Ureter (tissue), 1 donor: ENCODE data around the gene PLA2G6. TPM values are rescaled to one million over a fixed set of nuclear protein-coding genes. Genes with fewer than 3 reads are reported as not detected.

Experiments used
- DNase-seq: peaks from one replicate; pipeline ENCODE4 v3.0.0-alpha.2; 2020; ENCODE audit warnings: low spot score
- total RNA-seq: library from RNA; stranded (reverse); gene quantifications from one replicate; pipeline ENCODE4 v1.2.4, GENCODE V29; 2023
- donor health status: DM: yes; HTN: yes; CAD: no.

PLA2G6 gene, protein sequence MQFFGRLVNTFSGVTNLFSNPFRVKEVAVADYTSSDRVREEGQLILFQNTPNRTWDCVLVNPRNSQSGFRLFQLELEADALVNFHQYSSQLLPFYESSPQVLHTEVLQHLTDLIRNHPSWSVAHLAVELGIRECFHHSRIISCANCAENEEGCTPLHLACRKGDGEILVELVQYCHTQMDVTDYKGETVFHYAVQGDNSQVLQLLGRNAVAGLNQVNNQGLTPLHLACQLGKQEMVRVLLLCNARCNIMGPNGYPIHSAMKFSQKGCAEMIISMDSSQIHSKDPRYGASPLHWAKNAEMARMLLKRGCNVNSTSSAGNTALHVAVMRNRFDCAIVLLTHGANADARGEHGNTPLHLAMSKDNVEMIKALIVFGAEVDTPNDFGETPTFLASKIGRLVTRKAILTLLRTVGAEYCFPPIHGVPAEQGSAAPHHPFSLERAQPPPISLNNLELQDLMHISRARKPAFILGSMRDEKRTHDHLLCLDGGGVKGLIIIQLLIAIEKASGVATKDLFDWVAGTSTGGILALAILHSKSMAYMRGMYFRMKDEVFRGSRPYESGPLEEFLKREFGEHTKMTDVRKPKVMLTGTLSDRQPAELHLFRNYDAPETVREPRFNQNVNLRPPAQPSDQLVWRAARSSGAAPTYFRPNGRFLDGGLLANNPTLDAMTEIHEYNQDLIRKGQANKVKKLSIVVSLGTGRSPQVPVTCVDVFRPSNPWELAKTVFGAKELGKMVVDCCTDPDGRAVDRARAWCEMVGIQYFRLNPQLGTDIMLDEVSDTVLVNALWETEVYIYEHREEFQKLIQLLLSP
- 56.4 TPM for total RNA-seq

DNA sequence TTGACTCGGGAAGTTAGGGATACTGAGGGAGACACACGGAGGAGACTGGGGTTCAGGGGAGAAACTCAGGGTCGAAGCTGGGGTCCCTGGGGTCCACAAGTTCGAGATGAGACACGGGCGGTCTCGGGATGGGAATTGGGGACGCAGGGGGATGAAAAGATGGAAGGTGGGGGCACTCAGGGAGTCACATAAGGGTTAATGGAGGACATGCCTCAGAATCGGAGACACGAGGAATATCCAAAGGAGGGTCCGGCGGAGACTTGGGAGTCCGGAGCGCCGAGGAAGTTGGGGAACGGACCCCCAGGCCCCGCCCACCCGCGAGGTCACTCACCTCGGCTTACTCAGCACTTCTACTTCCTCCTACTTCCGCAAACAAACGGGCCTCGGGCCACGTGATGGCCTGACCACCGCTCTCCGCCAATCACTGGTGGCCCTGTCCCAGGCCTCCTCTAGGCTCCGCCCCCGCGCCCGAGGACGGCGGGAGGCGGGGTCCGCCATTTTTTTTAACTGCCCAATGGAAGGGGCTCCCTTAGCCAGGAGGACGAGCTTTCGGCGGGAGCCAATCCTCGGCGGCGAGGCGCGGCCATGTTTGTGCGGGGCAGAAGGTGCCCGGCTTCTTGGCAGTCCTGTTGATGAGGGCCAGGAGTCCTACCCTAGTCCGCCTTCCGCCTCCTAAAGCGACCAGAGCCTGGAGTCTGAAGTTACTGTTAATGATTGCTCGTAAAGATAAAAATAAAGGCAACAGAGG is at the start of gene PLA2G6:
TSS of gene PLA2G6 (minus strand) at position 378 of the 748 bp plus-strand sequence. CDS start 12,404 bp downstream, outside the sequence.
- peak; percentile 99 for DNase-seq

DNA sequence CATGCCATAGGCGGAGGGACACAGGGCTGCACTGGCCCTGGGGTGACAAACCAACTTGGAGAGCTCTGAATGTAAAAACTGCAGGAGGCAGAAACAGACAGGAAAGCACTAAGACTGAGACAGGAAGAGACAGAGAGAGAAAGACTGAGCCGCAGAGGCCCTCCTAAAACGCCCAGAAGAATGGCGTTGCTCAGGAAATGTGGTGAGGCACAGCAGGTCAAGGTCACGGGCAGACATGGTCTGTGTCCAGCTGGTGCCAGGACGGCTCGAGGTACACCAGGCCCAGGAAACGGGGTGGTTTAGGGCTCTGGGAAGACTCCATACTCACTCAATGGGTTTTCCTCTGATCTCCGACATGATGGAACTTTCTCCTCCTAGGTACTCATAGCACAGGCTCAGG is 49.3 kb upstream of the PLA2G6 start:
- DNase-seq = no peak

DNA sequence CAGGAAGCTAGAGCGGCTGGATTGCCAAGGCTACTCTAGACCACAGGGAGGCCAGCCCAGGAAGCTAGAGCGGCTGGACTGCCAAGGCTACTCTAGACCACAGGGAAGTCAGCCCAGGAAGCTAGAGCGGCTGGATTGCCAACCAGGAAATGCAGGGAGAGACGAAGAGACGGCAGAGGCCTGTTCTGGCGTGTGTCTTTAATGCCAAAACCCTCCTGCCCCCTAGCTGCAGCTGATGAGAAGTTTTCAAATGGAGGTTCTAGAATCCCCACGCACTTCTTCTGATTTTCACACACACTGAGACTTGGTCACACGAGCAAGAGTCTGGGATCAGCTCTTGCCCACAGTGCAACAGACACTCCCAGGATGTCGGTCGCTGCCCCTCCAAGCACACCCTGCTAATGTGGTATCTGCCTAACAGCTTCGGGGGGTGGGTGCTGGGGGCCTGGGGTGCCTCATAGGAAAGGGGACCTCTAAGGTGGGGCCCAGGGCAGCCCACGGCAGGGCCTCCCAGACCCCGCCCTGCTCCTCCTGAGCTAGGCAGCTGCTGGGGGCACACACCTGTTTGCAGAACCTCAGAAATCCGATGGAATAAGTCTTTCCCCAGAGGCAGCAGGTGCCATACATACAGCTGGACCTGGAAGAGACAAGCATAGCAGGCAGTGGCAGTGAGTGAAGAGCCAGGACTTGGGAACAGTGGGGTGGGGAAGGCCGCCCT is 48.6 kb upstream of the PLA2G6 start:
- peak; percentile 79 for DNase-seq

DNA sequence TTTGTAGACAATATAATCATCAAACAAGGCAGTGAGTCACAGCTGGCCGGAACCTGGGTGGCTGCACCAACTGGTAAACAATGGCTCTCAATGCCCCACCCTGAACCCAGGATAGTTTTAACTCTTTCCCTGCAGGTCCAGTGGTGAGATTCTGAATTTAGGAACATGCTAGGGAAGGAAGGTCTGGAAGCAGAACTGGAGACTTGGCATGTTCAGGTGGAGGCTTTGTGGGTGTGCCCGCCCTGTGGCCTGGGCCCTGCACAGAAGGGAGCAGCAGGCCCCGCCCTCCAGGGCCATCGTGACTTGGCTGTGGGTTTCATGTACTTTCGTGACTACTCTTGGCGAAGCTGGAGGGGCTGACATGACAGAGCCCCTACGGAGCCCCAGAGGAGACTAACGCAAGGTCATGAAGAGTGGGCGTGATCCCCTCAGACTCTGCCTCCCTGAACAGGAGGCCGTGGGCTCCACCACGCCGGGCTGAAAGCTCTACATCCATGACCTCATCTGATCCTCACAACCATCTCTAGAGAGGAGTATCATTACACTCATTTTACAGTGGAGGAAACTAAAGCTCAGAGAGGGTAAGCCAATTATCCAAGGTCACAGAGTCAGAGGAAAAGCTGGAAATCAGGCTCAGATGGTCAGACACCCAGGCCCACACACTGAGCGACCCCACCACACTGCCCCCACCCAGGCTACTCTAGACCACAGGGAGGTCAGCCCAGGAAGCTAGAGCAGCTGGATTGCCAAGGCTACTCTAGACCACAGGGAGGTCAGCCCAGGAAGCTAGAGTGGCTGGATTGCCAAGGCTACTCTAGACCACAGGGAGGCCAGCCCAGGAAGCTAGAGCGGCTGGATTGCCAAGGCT is 47.5 kb upstream of the PLA2G6 start:
- peak; percentile 78 for DNase-seq

DNA sequence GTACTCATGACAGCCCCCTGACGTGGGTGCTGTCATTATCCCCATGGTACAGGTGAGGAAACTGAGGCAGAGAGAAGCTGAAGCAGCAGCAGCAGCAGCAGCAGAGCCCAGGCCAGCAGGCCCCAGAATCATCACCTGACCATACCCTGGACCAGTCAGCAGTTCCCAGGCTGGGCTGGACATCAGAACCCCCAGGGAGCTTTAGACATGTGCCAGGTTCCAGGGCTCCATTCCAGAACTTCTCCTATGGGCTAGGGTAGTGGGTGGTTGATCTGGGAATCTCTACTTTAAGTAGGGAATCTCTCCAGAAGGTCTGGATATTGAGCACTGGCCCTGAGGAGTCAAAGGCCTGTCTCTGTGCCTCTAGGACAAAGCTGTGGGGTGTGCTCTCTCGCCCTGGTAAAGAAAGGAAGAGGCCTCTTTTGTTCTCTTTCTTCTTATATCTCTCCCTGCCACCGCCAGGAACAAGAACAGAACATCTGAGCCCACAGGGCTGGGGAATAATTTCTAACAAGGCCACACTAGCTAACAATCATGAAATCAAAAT is 46.8 kb upstream of the PLA2G6 start:
- DNase-seq = no peak

DNA sequence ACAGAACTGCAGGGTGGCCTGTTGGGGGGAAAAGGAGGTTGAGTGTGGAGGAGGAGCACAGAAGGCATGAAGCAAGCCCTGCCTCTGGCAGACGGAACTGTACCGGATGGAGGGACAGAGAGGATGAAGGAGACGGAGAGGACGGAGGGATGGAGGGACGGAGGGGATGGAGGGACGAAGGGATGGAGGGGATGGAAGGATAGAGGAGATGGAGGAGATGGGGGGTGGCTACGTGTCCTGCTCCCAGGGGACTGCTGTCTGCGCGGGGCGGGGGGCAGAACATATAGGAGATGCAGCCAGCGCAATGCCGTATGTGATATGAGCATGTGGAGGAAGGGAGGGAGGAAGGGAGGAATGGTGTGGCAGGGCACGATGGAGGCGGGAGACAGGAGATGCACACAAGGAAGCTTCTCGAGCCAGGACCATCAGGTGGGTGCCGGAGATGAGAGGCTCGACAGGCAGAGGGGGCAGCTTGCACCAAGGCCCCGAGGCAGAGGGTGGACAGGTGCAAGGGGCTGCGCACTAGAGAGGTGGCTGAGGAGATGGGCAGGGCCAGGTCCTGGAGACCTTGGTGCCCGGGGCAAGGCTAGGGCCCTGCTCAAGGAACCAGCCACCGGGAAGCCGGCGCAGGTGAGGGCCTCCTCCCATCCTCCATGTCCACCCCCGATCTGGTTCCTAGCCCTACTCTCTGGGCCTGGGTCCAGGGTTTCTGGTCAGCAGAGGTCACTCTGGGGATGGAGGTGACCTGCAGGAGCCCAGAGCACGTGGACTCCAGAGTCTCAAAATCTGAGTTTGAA is 45.4 kb upstream of the PLA2G6 start:
- no peak for DNase-seq

DNA sequence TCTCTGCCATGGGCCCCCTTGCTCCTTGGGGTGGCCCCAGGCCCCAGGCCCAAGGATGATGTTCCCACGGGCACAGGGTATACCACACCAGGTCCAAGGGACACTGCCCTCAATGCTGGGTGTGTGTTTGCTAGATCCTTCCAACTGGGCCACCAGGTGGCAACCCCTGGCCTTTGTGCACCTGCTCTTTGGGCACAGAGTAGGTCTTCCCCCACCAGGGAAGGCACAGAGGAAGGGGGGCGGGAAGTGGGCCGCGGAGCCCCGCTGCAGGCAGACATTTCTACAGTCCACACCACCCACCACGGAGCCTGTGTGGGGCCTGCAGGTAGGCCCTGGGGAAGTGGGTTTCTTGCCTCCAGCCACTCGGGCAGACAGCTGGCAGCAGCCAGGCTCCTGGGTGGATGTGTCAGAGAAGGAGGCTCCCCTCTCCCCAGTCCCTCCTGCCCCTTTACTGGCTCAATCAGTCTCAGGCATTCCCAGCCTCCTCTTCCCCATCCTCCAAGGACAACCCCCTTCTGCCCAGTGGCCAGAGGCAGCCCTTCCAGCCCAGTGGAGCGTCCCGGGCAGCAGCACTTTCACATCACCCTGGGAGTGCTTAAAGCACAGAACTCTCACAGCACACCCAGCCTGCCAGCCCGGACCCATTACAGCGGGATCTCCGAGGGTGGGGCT is 41.8 kb upstream of the PLA2G6 start:
- no peak for DNase-seq

DNA sequence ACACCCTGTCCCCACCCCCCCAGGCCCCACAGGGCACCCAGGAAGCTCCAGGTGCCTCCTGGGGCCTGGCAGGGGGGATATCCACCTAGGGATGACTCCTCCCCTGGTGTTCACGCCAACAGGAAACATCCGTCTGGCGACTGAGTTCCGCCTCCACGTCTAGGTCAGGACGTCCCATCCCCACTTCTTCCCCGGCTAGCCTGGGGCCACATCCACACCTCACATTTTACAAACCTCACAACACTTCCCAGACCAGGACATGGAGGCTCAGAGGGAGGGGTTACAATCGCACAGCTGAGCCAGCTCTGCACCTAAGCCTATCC is 41.1 kb upstream of the PLA2G6 start:
- DNase-seq = peak; percentile 67

DNA sequence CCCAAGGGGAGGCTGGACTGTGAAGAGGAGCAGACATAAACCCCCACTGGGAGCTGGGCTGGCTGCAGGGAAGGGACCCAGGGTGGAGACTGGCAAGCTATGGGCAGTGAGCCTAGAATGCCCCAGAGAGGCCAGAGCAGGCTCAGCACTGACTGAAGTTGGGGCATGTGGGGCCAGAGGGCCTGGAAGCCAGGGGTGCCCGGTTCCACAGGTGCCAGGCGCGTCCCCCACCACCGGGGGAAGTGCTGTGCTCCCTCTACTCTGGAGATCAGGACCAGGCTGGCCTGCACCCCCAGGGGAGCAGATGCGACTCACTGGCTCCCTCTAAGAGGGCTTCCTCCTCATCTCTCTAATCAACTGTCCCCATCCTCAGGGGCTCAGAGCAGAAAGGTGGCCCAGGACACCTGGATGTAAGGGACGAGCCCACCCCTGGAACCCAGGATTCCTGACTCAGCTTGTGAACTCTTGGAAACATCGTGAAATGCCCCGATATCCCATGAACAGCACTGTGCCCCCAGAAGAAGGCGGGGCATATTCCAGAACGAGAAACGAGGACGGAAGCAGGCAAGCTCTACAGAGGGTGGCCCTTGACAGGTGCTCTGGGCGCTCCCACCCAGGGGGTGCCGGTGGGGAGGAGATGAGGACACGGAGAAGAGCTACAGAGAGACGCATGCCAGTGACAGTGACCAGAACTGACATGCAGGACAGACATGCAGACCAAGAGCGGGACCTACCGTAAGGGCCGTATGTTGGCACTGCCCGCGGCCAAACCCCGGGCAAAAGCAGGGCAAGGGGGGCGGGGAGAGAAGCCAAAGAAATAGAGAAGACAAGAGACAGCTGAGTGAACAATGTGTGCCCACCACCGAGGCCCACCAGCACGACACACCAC is 40.5 kb upstream of the PLA2G6 start:
- DNase-seq = no peak

DNA sequence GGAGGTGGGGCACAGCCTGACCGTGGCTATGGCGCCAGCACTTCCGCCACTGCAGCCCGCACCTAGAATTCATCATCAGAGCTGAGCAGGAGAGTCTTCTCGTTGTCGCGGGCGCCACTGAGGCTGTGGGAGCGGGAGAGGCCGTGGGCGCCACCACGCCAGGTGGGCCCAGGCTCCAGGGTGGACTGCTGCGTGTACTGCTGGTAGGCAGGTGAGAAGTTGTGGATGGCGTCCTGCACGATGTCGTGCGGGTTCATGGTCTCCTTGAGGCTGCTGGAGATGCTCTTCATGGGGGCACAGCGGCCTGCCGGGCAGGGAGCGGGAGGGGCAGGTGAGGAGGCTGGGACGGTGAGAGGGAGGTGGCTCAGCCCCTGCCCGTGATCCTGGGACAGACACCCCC is 39.8 kb upstream of the PLA2G6 start:
- DNase-seq = no peak

DNA sequence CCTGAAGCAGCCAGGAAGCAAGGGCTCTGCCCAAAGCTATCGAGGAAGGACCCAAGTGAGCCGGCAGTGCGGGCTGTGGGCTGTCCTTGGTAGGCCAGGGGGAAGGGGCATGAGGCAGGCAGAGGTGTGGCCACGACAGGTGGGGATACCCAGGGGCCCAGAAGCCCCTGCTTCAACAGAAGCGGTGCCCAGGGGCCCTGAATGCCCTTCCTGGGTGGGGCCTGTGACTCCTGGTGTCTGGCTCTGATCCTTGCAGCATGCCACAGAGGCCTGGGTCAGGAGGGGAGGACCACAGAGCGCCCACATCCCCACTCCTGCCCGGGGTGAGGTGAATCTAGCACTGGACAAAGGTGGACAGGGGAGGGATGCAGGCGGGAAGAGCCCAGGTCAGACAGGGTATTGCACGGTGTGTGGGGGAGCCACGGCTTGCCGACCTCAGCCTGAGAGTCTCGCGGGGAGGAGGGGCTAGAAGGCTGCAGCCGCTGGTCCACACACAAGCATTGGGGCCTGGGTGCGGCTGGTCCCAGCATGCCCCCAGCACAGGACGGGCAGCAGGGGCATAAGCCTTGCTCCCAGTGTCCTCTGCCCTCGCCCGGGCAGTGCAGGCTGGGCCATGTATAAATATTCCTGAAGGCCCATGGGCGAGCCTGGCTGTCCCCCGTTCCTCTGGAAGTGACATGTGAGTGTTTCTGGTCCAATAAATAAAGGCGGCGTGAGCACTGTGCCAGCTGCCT is 39.2 kb upstream of the PLA2G6 start:
- DNase-seq = no peak

DNA sequence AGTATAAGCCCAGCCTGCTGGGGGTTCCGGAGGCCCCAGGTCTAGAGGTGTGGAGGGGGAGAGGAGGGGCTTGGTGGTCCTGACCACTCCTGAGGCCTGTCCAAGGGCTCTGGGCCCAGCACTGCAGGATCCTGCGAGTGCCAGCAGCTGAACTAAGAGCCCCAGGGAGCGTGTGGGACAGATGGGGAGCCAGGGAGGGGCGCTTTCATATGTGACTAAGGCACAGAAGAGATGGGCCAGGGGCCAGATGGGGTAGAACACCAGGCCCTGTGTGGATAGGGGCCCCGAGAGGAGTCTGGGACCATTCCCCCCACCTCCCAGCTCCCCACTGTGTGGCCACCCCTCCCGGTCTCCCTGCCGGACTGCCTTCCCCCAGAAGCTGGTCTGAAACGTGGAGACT is 38.5 kb upstream of the PLA2G6 start:
- no peak for DNase-seq

DNA sequence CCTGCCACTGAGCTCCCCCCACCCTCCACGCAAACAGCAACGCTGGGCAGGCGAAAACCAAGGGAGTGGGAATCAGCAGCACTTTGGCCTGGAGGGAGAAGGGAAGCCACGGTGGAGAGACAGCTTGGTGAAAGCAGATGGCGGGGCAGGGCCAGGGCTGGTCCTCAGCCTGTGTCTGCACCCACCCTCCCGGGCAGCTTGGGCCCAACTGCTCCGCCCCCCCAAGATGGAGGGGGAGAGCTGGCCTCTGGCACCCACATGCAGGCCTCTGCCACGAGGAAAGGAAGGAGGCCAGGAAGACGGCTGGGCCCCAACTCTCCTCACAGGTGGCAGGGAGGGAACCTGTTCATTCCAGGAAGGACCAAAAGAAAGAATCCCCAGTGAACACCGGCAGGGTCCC is 38.0 kb upstream of the PLA2G6 start:
- DNase-seq = no peak

DNA sequence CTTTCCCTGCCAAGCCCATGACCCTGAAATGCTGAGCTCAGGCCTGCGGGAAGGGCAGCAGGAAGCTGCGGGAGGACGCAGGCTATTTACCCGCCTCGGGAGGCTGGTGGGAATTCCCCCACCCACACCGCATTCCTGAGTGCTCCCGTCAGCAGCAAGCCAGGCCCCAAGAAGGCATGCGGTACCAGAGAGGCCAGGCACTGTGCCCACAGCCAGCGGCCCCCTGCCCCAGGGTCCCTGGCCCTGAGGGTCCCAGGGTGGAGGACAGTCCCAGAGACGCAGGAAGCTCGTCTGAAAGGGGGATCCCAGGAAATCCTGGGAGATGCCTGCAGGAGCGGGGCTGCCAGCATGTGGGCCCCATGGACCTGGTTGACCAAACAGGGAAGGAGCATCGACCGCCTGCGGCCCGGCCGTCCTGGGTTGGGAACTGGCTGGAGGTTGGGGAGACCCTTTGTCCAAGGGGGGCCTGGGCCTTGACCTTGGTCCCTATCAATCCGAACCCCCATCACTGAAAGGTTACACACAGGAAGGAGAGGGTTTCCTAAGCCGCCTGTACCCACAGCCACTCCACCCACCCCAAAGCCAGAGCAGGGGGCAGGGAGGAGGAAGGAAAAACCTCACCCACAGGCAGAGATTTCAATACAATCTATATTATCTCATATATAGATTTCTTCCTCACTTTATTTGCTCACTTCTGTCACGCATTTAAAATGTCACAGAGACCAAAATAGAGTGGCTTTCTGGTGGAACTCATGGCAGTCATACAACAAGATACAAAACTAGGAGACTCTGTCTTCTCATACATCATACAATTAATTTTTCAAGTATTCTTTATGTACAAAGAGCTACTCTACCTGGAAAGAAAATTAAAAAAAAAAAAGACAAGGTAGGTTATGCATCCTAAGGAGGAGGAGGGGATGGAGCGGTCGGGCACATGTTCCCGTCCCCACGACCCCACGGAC is 37.3 kb upstream of the PLA2G6 start:
- DNase-seq = peak; percentile 89

DNA sequence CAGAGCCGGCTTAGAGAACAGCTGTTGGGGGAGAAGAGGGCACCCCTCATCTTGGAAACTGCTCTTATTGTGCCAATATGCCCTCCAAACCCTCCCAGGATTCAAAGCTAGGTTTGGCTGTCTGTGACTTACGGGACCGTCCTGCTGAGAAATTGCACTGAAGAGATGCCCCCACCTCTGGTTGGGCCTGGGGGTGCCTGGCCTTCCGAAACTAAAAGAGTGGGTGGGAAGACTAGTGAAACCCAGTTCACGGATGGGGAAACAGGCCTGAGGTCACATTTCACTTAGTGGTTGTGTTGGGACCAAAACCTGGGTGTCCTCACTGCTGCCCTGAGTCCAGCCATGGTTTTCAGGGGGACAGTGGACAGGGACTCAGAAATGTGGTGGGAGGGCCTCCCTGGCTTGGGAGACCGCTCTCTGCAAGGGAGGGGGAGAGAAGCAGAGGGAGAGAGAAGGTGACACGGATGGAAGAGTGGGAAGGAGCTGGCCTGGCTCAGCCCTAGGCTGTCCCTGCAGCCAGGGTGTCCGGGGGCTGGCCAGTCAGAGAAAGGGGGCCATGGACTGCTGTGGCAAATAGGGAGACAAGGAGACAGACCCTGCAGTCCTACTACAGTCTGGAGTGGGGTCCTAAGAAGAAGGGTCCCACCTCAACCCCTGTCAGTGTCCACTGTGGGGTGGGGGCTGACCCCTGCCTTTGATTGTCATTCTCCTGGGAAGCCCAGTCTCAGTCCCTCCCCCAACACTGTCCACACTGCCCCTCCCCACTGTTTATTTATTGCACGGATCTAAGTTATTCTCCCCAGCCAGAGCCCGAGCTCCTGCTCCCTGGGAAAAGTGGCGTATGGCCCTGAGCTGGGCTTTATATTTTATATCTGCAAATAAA is 33.8 kb upstream of the PLA2G6 start:
- DNase-seq = no peak
